A375 (cell line): ENCODE data around the gene CPXM1. TPM values are rescaled to one million over a fixed set of nuclear protein-coding genes. Genes with fewer than 3 reads are reported as not detected.

Experiments
- total RNA-seq: library from RNA; depleted of rRNA; stranded (reverse); fragments of >200 nt; shearing (Covaris generic); gene quantifications from 2 replicates; pipeline ENCODE4 v1.2.3, GENCODE V29; 2014; rRNA removed

CPXM1 gene
- total RNA-seq: 0.05 TPM in 1 of 2 replicates, not detected in the other

DNA sequence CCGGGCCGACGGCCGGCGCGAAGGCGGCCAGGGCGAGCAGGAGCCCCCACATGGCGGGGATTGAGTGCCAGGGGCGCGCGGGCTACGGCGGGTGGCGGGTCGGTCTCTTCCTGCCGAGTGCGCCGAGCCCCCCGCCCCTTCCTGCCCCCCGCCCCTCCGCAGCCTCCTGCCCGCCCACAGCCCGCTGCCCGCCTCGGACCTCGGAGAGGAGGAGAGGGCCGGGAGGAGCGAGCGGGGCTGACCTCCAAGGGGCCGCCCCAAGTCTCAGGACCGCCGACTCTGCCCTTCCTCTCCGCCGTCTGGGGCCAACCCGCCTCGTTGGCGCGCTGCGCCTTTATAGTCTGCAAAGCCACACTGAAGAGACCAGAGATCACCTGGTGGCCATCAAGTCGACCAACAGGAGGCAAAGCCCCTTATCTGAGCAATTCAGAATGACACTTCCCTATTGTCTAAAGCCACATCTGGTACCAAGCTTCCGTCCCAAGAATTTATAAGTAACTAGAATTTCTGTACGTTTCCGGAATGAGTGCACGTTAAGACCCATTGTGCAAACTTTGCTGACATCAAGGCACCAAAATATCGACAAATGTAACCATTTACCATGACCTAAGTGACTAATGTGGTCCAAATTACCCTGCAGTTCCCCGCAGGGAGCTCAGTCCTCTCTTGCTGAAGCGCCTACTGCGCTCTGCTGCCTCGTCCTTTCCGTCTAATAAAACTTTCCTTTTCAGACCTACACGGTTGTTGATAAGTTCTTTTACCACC, at the start of gene CPXM1:
CPXM1 (minus strand) TSS at position 107 of the 765 bp plus-strand sequence; CDS start at position 52, 55 bp downstream.

DNA sequence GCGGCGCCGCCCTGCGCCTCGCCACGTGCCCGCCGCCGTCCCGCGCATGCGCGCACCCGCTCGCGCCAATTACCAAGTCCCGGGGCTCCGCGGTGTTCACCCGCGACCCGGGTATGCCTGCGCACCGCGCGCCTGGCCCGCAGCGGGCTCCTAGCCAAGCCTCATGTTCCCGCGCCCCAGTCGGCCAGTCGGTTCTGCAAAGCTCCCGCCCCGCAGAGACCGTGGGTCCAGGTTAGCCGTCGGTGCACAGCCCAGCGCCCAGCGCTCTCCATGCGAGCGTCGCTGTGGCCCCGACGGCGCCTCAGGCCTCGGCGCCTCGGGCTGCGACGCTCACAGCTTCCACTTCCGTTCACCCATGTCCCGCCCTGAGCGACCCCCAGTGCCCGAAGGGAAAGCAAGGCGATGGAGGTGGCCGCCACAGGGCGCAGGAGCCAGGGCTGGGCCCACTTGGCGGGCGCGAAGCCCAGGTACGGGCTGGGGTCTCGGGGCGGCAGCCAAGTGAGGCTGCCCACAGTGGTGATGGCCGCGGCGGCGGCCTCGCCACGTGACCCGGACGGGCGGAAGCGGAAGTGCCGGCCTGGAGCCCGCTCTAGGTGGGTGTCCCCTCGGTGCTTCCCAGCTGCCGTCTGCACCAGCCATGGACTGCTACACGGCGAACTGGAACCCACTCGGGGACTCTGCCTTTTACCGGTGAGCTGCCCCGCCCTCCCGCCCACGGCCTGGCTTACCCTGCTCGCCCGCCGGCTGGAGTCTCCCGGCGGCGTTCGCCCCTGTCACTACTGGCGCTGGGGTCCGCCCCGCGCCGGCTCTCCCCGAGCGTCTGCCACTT, 39.9 kb upstream of the CPXM1 start, which contains the start of the genes PCED1A and VPS16:
PCED1A (minus strand) TSS at position 518 of the 829 bp plus-strand sequence. CDS start 743 bp downstream, outside the sequence.
VPS16 (plus strand) TSS at position 608 of the 829 bp plus-strand sequence; CDS start at position 638, 30 bp downstream.

DNA sequence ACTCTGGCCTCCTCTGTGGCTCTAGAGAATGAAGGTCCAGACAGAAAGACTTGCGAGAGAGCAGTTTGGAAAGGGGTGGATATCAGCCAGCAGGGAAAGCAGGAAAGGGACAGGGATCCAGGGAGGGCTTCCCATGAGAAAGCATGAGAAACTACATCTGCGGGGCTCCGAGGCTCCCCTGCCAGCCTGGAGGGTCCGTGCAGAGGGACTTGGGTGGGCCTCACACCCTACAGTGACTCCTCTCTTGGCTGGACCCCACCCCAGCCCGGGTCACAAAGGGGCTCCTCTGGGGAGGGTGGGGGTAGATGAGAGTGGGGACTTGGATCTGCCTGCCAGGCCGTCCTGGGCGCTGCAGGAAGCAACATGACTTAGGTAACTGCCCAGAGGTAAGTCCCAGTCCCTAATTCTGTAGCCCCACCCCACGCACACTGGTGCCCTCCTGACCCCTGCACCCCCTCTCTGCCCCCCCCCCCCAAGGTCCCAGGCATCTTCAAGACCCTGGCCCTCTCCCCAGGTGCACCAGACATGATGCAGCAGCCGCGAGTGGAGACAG, 15.7 kb upstream of the CPXM1 start, which contains the start of gene TMEM239:
TMEM239 (plus strand) TSS at position 335 of the 553 bp plus-strand sequence; CDS start at position 526, 191 bp downstream.

GRCh38 chr20:2814587-2815051, 14.2 kb upstream of the CPXM1 start, which contains the start of gene C20orf141:
Gene C20orf141, plus strand, starts transcription at chr20:2814987. Its CDS starts 198 bp downstream, at chr20:2815185.

Other genes with a start within 250 kb of the CPXM1 start
- 560 and 619 TPM in 2 replicates for gene NOP56, start 148.0 kb downstream of the CPXM1 start, total RNA-seq
- gene IDH3B, start 136.4 kb downstream of the CPXM1 start, total RNA-seq: 185 and 193 TPM in 2 replicates
- gene EBF4, start 107.8 kb downstream of the CPXM1 start, total RNA-seq: 0.19 and 0.37 TPM in 2 replicates
- gene C20orf141, start 14.4 kb upstream of the CPXM1 start, total RNA-seq: 1.7 TPM in 1 of 2 replicates, not detected in the other
- gene TMEM239, start 15.7 kb upstream of the CPXM1 start, total RNA-seq: 0.04 and 0.42 TPM in 2 replicates
- 46.5 and 62.7 TPM in 2 replicates for gene PCED1A, start 40.0 kb upstream of the CPXM1 start, total RNA-seq
- gene VPS16, start 40.1 kb upstream of the CPXM1 start, total RNA-seq: 47.9 and 48.3 TPM in 2 replicates
- gene PTPRA, start 72.9 kb upstream of the CPXM1 start, total RNA-seq: 31.6 and 32.1 TPM in 2 replicates
- 0.74 and 0.94 TPM in 2 replicates for gene GNRH2, start 243.0 kb upstream of the CPXM1 start, total RNA-seq
- gene MRPS26, start 245.4 kb upstream of the CPXM1 start, total RNA-seq: 165 and 175 TPM in 2 replicates